Thymus (tissue), 11 donors: ENCODE data around the gene ZNF865. TPM values are rescaled to one million over a fixed set of nuclear protein-coding genes. Genes with fewer than 3 reads are reported as not detected.

Experiments used
- DNase-seq, 9 donors: peaks; one replicate each; pipeline ENCODE4 v3.0.0-alpha.2; 2013; ENCODE audit warnings: low spot score in 9 of 9, low read depth in 6 of 9, missing footprints in 1 of 9
- H3K27ac ChIP-seq, 2 donors: one replicate each; pipeline ENCODE4 v1.5.1; 2013; ENCODE audit warnings: control low read depth in 1 of 2, low read depth in 1 of 2, low read length in 1 of 2, mild to moderate bottlenecking in 1 of 2, moderate library complexity in 1 of 2
- H3K27me3 ChIP-seq, 2 donors: one replicate each; pipeline ENCODE4 v1.5.1; 2013; ENCODE audit warnings: low read length in 1 of 2; ENCODE audit not compliant: control insufficient read depth in 2 of 2, insufficient read depth in 1 of 2
- H3K36me3 ChIP-seq, 2 donors: one replicate each; pipeline ENCODE4 v1.5.1; 2013; ENCODE audit warnings: low read length in 1 of 2, mild to moderate bottlenecking in 1 of 2, moderate library complexity in 1 of 2; ENCODE audit not compliant: control insufficient read depth in 2 of 2, insufficient read depth in 2 of 2
- H3K4me1 ChIP-seq, 2 donors: one replicate each; pipeline ENCODE4 v1.5.1; 2013; ENCODE audit warnings: low read length in 2 of 2; ENCODE audit not compliant: control insufficient read depth in 2 of 2, insufficient read depth in 2 of 2
- H3K4me3 ChIP-seq, 2 donors: one replicate each; pipeline ENCODE4 v1.5.1; 2013; ENCODE audit warnings: low read length in 2 of 2, control low read depth in 1 of 2, mild to moderate bottlenecking in 1 of 2
- H3K9me3 ChIP-seq, 2 donors: one replicate each; pipeline ENCODE4 v1.5.1; 2013; ENCODE audit warnings: low read length in 1 of 2, mild to moderate bottlenecking in 1 of 2; ENCODE audit not compliant: control insufficient read depth in 2 of 2, insufficient read depth in 1 of 2
- WGBS: extraction: QIAGEN DNeasy Blood & Tissue Kit; methylation state at CpG from one replicate; pipeline ENCODE4 v1.1.7; 2013; 5-methylcytosine and 5-hydroxymethylcytosine counted together
- polyA plus RNA-seq: library from polyadenylated mRNA; stranded (reverse); fragments of 200-250 nt; gene quantifications from one replicate; pipeline ENCODE4 v1.2.3, GENCODE V29; 2013
- total RNA-seq: library from RNA; stranded (reverse); fragments of 120-200 nt; gene quantifications from one replicate; pipeline ENCODE4 v1.2.4, GENCODE V29; 2013
- donor health status: healthy.

Gene ZNF865
- total and polyA plus RNA-seq, 2 donors: 0.85 to 7.2 TPM

GRCh38 chr19:55638864-55639359, 33.5 kb downstream of the ZNF865 start:
- peak in 1 of 9 donors; percentile 57 for DNase-seq
- peaks cover 0 to 9% of the 10 kb centered on the region in 2 donors for H3K36me3 ChIP-seq
- peaks cover 0 to 15% of the 10 kb centered on the region in 2 donors for H3K9me3 ChIP-seq
- H3K27me3 ChIP-seq: peaks cover 0 to 16% of the 10 kb centered on the region in 2 donors
- 91% methylated on average over 6 of the region's 6 CpGs for WGBS
- H3K4me3 ChIP-seq: no peak overlapping the region
- H3K27ac ChIP-seq: peak overlapping the region in 1 of 2 donors; percentile 86
- peaks cover 35 to 62% of the 10 kb centered on the region in 2 donors for H3K4me1 ChIP-seq

- WGBS: 34% methylated on average over 38 of the region's 38 CpGs
- peaks cover 6 to 15% of the 10 kb centered on the region in 2 donors for H3K36me3 ChIP-seq
- peak overlapping the region; percentile 86 to 91 for H3K27ac ChIP-seq
- H3K4me1 ChIP-seq: peaks cover 43 to 65% of the 10 kb centered on the region in 2 donors
- H3K27me3 ChIP-seq: peaks cover 0 to 16% of the 10 kb centered on the region in 2 donors
- H3K4me3 ChIP-seq: peak overlapping the region; percentile 35 to 65
- DNase-seq: peak in 4 of 9 donors; percentile 78 to 87 (median 83)
- H3K9me3 ChIP-seq: peaks cover 0 to 15% of the 10 kb centered on the region in 2 donors
These were observed 34.7 kb downstream of the ZNF865 start for GRCh38 chr19:55640043-55640576.

GRCh38 chr19:55640577-55641425, 35.4 kb downstream of the ZNF865 start, which contains the start of gene ZNF580:
Gene ZNF580, plus strand, starts transcription at chr19:55641002. Its CDS starts 1,507 bp downstream, at chr19:55642509.
- peak in 3 of 9 donors; percentile 49 to 72 (median 60) for DNase-seq
- H3K4me3 ChIP-seq: peak within 1 kb of the TSS; percentile 65 to 76
- 2% methylated on average over 89 of the region's 89 CpGs for WGBS

GRCh38 chr19:55641426-55642152, 36.1 kb downstream of the ZNF865 start:
- H3K4me3 ChIP-seq: peak overlapping the region; percentile 65 to 76
- peaks cover 0 to 15% of the 10 kb centered on the region in 2 donors for H3K9me3 ChIP-seq
- H3K27me3 ChIP-seq: peaks cover 0 to 16% of the 10 kb centered on the region in 2 donors
- peaks cover 30 to 51% of the 10 kb centered on the region in 2 donors for H3K4me1 ChIP-seq
- DNase-seq: peak in 1 of 9 donors; percentile 52
- WGBS: under 1% methylated on average over 25 of the region's 25 CpGs
- peak overlapping the region; percentile 81 to 91 for H3K27ac ChIP-seq
- H3K36me3 ChIP-seq: peaks cover 11 to 21% of the 10 kb centered on the region in 2 donors

More at GRCh38 chr19:55640577-55641425, 35.4 kb downstream of the ZNF865 start, which contains the start of gene ZNF580:
- H3K27me3 ChIP-seq: peaks cover 0 to 16% of the 10 kb centered on the region in 2 donors
- peaks cover 11 to 21% of the 10 kb centered on the region in 2 donors for H3K36me3 ChIP-seq
- H3K9me3 ChIP-seq: peaks cover 0 to 15% of the 10 kb centered on the region in 2 donors
- peaks cover 36 to 58% of the 10 kb centered on the region in 2 donors for H3K4me1 ChIP-seq
- H3K27ac ChIP-seq: peak within 1 kb of the TSS; percentile 86 to 91

- peak overlapping the region; percentile 65 to 76 for H3K4me3 ChIP-seq
- peaks cover 0 to 16% of the 10 kb centered on the region in 2 donors for H3K27me3 ChIP-seq
- peaks cover 11 to 21% of the 10 kb centered on the region in 2 donors for H3K36me3 ChIP-seq
- H3K9me3 ChIP-seq: peaks cover 0 to 15% of the 10 kb centered on the region in 2 donors
- peak overlapping the region; percentile 71 to 91 for H3K27ac ChIP-seq
- DNase-seq: peak in 1 of 9 donors; percentile 36
- 2% methylated on average over 65 of the region's 65 CpGs for WGBS
- peaks cover 29 to 54% of the 10 kb centered on the region in 2 donors for H3K4me1 ChIP-seq
These were observed 36.9 kb downstream of the ZNF865 start for GRCh38 chr19:55642153-55643002.

GRCh38 chr19:55643003-55643886, 37.8 kb downstream of the ZNF865 start, which contains the start of gene ZNF581:
Gene ZNF581, plus strand, starts transcription at chr19:55643649. Its CDS starts 923 bp downstream, at chr19:55644572.
- Histone ChIP-seq H3K4me1 (peaks cover 27 to 60% of the 10 kb centered on the region in 2 donors), H3K36me3 (peaks cover 11 to 12% of the 10 kb centered on the region in 2 donors), H3K9me3 (peaks cover 0 to 15% of the 10 kb centered on the region in 2 donors), H3K27ac (peak within 1 kb of the TSS; percentile 77 to 93), H3K4me3 (peak within 1 kb of the TSS; percentile 65 to 76), H3K27me3 (peaks cover 0 to 16% of the 10 kb centered on the region in 2 donors)
- peak in 4 of 9 donors; percentile 60 to 85 (median 74) for DNase-seq
- 3% methylated on average over 56 of the region's 56 CpGs for WGBS

- Histone ChIP-seq H3K27ac (peak overlapping the region; percentile 2 to 53), H3K4me3 (peak overlapping the region; percentile 63 to 65), H3K4me1 (peaks cover 31 to 65% of the 10 kb centered on the region in 2 donors), H3K36me3 (peaks cover 11 to 12% of the 10 kb centered on the region in 2 donors), H3K9me3 (peaks cover 0 to 15% of the 10 kb centered on the region in 2 donors), H3K27me3 (peaks cover 0 to 16% of the 10 kb centered on the region in 2 donors)
- under 1% methylated on average over 15 of the region's 15 CpGs for WGBS
- no peak for DNase-seq
These were observed 38.4 kb downstream of the ZNF865 start for GRCh38 chr19:55643887-55644176.
